PC-3 (cell line): Measurements from ENCODE around the gene C6. TPM values are rescaled to one million over a fixed set of nuclear protein-coding genes. Genes with fewer than 3 reads are reported as not detected.

Source experiments
- ATAC-seq: fragments of 200-7000 bp; cut with Tn5 transposase; 2 replicates; pipeline ENCODE4 v1.9.1; 2020; ENCODE audit warnings: mild to moderate bottlenecking, moderate library complexity
- BruUV-seq: library from RNA; stranded (reverse); fragments of 400-500 nt; replicated peaks from 2 replicates; lab custom pipeline; 2021; lab: Mats Ljungman, UMichigan
- CTCF ChIA-PET: fragments of 300-600 bp; sonication (Branson Sonifier 250); formaldehyde crosslinking; loops from one replicate; lab custom pipeline; 2022; ENCODE audit warnings: antibody characterized with exemption; lab: Charles Lee
- POLR2A ChIA-PET: fragments of 300-600 bp; sonication (Branson Sonifier 250); formaldehyde crosslinking; loops from one replicate; lab custom pipeline; 2022; ENCODE audit warnings: antibody characterized with exemption; ENCODE audit not compliant: unreplicated experiment; lab: Charles Lee
- DNase-seq: peaks from one replicate; pipeline ENCODE4 v3.0.0-alpha.2; 2015
- H2AFZ ChIP-seq: fragments of 300-600 bp; sonication (generic); 2 replicates; pipeline ENCODE4 v1.6.0; 2016; ENCODE audit warnings: antibody characterized with exemption, low read length
- H3F3A ChIP-seq: fragments of 300-600 bp; sonication (generic); one replicate; pipeline ENCODE4 v1.6.0; 2017; ENCODE audit warnings: antibody characterized with exemption, low read length, control low read depth, mild to moderate bottlenecking; ENCODE audit not compliant: unreplicated experiment
- H3K27ac ChIP-seq: fragments of 300-600 bp; sonication (generic); 2 replicates; pipeline ENCODE4 v1.5.1; 2016; ENCODE audit warnings: mild to moderate bottlenecking, low read length
- H3K27me3 ChIP-seq: fragments of 300-600 bp; sonication (generic); 2 replicates; pipeline ENCODE4 v1.6.1; 2016; ENCODE audit warnings: low read length, mixed read lengths
- H3K36me3 ChIP-seq: fragments of 300-600 bp; sonication (generic); 2 replicates; pipeline ENCODE4 v1.6.1; 2016; ENCODE audit warnings: low read depth, mixed run types, low read length, mixed read lengths
- H3K4me1 ChIP-seq: fragments of 300-600 bp; sonication (generic); 2 replicates; pipeline ENCODE4 v1.5.1; 2016; ENCODE audit warnings: low read length; ENCODE audit not compliant: insufficient read depth
- H3K4me2 ChIP-seq: fragments of 300-600 bp; sonication (generic); 2 replicates; pipeline ENCODE4 v1.6.0; 2016; ENCODE audit warnings: low read length
- H3K4me3 ChIP-seq: fragments of 300-600 bp; sonication (generic); 2 replicates; pipeline ENCODE4 v1.5.1; 2016; ENCODE audit warnings: mild to moderate bottlenecking, low read length, mixed read lengths
- H3K79me2 ChIP-seq: fragments of 300-600 bp; sonication (generic); 2 replicates; pipeline ENCODE4 v1.6.1; 2017; ENCODE audit warnings: low read length, mixed read lengths
- H3K9ac ChIP-seq: fragments of 300-600 bp; sonication (generic); 2 replicates; pipeline ENCODE4 v1.6.0; 2016; ENCODE audit warnings: mild to moderate bottlenecking, low read length
- H3K9me2 ChIP-seq: fragments of 300-600 bp; sonication (generic); replicated peaks from 2 replicates; pipeline ENCODE4 v1.6.1; 2016; ENCODE audit warnings: mixed run types, low read length, mixed read lengths
- H3K9me3 ChIP-seq: fragments of 300-600 bp; sonication (generic); 2 replicates; pipeline ENCODE4 v1.6.1; 2016; ENCODE audit warnings: low read length, mixed read lengths
- H4K20me1 ChIP-seq: fragments of 300-600 bp; sonication (generic); 2 replicates; pipeline ENCODE4 v1.6.1; 2016; ENCODE audit warnings: low read length, mixed read lengths
- EZH2 ChIP-seq: fragments of 300-600 bp; sonication (generic); IDR thresholded peaks from one replicate; pipeline ENCODE4 v1.6.1; 2017; ENCODE audit warnings: antibody characterized with exemption, mild to moderate bottlenecking, low read length; ENCODE audit not compliant: unreplicated experiment
- EZH2phosphoT487 ChIP-seq: fragments of 300-600 bp; sonication (generic); IDR thresholded peaks from 2 replicates; pipeline ENCODE4 v1.6.1; 2018; ENCODE audit warnings: mild to moderate bottlenecking, antibody characterized with exemption, low read length, borderline replicate concordance
- intact Hi-C: fragments of 100-400 bp; cut with micrococcal nuclease; formaldehyde crosslinking; loops from 2 replicates; pipeline ENCODE4 v1.9.0; 2023
- total RNA-seq: library from RNA; depleted of rRNA; stranded (reverse); fragments of >200 nt; gene quantifications from 2 replicates; pipeline ENCODE4 v1.2.3, GENCODE V29; 2014
- TF ChIP-seq, protein P1 (sequence below): fragments of 300-600 bp; sonication (generic); conservative IDR thresholded peaks from 2 replicates; pipeline ENCODE4 v1.5.1; 2017; ENCODE audit warnings: antibody characterized with exemption, low read depth, mild to moderate bottlenecking, low read length

Gene C6
- total RNA-seq, 1 experiment from 2014 or later = not detected

DNA sequence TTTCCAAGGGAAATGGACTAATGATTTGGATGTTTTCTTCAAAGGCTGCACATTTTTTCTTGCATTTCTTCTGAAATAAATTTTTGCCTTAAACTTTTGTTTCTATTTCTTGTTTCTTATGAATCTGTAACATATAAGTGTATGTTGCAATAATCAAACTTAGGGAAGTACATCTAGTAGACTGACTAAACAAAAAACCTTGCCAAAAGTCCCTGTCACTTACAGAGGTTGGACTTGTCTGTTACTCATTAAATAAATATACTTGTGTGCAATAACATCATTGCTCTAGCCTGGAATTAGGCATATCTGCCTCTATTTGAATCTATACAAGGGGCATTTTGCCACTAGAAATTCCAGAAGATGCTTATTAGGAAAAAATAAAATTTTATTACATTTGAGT, 56.6 kb downstream of the C6 start:
- no peaks in the 10 kb centered on the region for H3K9me3 ChIP-seq
- H3K9me2 ChIP-seq = no peaks in the 10 kb centered on the region; the same call in 1 of the 2 replicates
- peaks cover 25% of the 10 kb centered on the region for H3K4me1 ChIP-seq
- intact Hi-C loops = loop anchor here (2.0 kb wide), 1 partner anchor 34 kb away; no protein-coding TSS in a partner anchor
- H4K20me1 ChIP-seq = no peaks in the 10 kb centered on the region
- no peak for TF ChIP-seq EZH2
- TF ChIP-seq EZH2phosphoT487 = no peak
- TF ChIP-seq, protein P1, sequence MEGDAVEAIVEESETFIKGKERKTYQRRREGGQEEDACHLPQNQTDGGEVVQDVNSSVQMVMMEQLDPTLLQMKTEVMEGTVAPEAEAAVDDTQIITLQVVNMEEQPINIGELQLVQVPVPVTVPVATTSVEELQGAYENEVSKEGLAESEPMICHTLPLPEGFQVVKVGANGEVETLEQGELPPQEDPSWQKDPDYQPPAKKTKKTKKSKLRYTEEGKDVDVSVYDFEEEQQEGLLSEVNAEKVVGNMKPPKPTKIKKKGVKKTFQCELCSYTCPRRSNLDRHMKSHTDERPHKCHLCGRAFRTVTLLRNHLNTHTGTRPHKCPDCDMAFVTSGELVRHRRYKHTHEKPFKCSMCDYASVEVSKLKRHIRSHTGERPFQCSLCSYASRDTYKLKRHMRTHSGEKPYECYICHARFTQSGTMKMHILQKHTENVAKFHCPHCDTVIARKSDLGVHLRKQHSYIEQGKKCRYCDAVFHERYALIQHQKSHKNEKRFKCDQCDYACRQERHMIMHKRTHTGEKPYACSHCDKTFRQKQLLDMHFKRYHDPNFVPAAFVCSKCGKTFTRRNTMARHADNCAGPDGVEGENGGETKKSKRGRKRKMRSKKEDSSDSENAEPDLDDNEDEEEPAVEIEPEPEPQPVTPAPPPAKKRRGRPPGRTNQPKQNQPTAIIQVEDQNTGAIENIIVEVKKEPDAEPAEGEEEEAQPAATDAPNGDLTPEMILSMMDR = no peak
- peak; percentile 98 for ATAC-seq
- no peak overlapping the region for H3K9ac ChIP-seq
- H3K27me3 ChIP-seq = no peaks in the 10 kb centered on the region
- H3K79me2 ChIP-seq = no peaks in the 10 kb centered on the region
- no TSS peak for BruUV-seq
- peak; percentile 96 for DNase-seq
- peak overlapping the region; percentile 71 for H3K27ac ChIP-seq
- H3K4me3 ChIP-seq = no peak overlapping the region
- ChIA-PET POLR2A (no interaction called here), CTCF (interaction anchor here (0.6 kb wide), 1 partner anchor 352 kb away, joined by 3 read pairs; no protein-coding TSS in a partner anchor)
- no peak overlapping the region for H2AFZ ChIP-seq
- peak overlapping the region; percentile 34 for H3K4me2 ChIP-seq
- H3K36me3 ChIP-seq = no peaks in the 10 kb centered on the region
- peaks cover 8% of the 10 kb centered on the region for H3F3A ChIP-seq

DNA sequence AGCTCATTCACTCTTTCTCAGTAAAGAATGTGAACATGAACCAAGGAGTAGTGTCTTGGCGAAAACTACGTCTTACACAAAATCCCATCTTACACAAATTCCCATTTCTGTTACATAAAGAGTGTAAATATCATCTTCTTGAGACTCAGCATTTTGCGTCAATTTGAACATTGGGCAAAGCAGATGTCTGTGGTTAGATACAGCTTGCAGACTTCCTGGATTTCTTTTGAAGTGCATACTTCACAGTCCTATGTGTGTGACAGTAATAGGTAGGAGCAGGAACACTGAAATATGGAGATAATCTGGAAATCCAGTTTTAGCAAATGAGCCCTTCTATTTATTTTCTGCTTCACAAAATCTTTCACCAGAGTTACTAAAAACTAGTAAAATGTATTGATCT, 58.8 kb downstream of the C6 start:
- BruUV-seq = no TSS peak
- Histone ChIP-seq H3K9ac (no peak overlapping the region), H3K4me2 (no peak overlapping the region), H3K9me2 (no peaks in the 10 kb centered on the region; the same call in 1 of the 2 replicates), H3K27me3 (no peaks in the 10 kb centered on the region), H3K36me3 (no peaks in the 10 kb centered on the region), H2AFZ (no peak overlapping the region), H3K4me1 (peaks cover 25% of the 10 kb centered on the region), H3F3A (peaks cover 8% of the 10 kb centered on the region), H4K20me1 (no peaks in the 10 kb centered on the region), H3K79me2 (no peaks in the 10 kb centered on the region), H3K9me3 (no peaks in the 10 kb centered on the region), H3K27ac (no peak overlapping the region), H3K4me3 (no peak overlapping the region)
- POLR2A ChIA-PET = no interaction called here
- ATAC-seq (no peak), DNase-seq (no peak)
- TF ChIP-seq, protein P1 = no peak
- TF ChIP-seq EZH2 (no peak), EZH2phosphoT487 (no peak)
- CTCF ChIA-PET = no interaction called here
- intact Hi-C loops = no loop called here

DNA sequence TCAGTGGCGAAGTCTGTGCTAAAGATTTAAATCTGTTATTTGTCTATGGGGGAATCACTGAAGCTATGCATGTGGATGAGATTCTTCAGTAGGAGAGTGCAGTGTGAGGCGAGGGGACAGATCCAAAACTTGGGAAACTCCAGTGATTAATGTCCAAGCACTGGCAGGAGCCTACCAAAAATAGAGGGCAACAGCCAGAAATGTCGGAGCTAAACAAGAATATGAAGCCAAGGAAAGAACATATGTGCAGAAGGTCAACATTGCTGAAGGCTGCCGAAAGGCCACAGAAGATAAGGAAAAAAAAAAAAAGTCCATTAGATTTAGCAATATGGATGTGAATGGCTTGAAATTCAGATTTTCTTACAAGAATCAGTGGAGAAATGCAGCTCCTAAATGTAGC, 61.8 kb downstream of the C6 start:
- CTCF ChIA-PET = no interaction called here
- Histone ChIP-seq H3K9me3 (no peaks in the 10 kb centered on the region), H3K27me3 (no peaks in the 10 kb centered on the region)

More for the DNA sequence above, 61.8 kb downstream of the C6 start:
- intact Hi-C loops = no loop called here
- ATAC-seq = no peak
- Histone ChIP-seq H3K9ac (no peak overlapping the region), H3K4me1 (peaks cover 8% of the 10 kb centered on the region), H3K36me3 (no peaks in the 10 kb centered on the region), H3K9me2 (no peaks in the 10 kb centered on the region; the same call in 1 of the 2 replicates), H3K4me3 (no peak overlapping the region), H3F3A (no peaks in the 10 kb centered on the region), H3K79me2 (no peaks in the 10 kb centered on the region), H3K27ac (no peak overlapping the region), H4K20me1 (no peaks in the 10 kb centered on the region), H2AFZ (no peak overlapping the region), H3K4me2 (no peak overlapping the region)
- POLR2A ChIA-PET = no interaction called here
- no peak for TF ChIP-seq EZH2
- TF ChIP-seq, protein P1 = no peak
- TF ChIP-seq EZH2phosphoT487 = no peak
- BruUV-seq = no TSS peak
- no peak for DNase-seq
